Activated CD8-positive, alpha-beta memory T cell treated with anti-CD3 and anti-CD28 coated beads, Interleukin-2, amount 50 U/mL, for 48 hours (primary cell): ENCODE results near the gene CST3.
"Not testable (repeated sequence)": the region's sequence is repeated elsewhere in the genome, so short reads cannot be mapped to it uniquely, and the experiment has no call there.

Experiments
- DNase-seq: peaks from one replicate; pipeline ENCODE4 v3.0.0-alpha.2; 2020

CST3 gene

DNA sequence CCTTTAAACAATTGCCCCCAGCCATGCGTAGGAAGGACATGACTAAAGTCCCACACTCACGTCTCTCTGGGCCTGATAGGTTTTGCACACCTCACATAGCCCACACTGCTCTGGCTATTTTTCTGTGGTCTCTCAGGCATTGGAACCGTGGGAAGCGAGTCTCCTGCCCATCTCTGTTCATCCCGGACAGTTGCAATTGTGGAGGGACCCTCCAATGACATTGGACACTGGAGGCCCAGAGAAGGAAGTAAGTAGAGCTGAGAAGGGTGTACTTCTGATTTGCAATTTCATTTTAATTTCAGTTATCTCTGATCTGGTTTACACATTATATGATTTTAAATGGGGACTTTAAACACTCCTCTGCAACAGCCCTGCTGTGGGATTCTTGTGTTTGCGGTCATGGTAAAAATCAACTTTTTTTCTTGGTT is 23.3 kb upstream of the CST3 start:
- no peak for DNase-seq

DNA sequence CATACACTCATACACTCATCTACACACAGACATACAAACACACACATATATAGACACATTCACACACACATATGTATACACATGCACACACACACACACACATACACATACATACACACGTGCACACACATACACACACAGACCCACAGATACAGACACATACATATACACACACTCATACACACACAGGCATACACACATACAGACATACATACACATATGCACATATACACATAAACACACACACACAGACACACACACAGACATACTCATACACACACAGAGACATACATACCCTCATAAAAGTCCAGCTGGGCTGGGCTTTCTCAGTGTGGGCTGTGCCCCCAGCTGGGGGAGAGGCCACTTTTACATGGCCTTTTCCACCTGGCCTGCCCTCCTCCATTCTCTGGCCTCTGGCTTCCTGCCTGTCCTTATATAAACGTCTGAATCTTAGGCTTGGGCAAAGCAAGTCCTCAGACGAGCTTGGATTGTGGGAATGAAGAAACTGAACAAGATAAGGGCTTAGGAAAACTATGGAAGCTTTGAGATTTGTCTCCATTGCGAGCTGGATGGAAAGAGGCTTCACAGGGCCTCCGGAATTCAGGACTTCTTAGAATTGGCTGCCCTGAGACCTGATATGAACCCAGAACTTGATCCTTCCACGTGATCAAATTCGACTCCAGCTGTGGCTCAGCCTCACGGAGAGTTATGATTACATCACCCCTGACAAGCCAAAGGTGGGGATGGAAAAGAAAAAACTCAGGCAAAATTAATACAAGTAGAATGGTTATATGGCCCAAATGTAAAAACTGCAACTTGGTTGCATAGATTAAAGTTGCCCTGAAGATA is 22.5 kb upstream of the CST3 start:
- DNase-seq: no peak

DNA sequence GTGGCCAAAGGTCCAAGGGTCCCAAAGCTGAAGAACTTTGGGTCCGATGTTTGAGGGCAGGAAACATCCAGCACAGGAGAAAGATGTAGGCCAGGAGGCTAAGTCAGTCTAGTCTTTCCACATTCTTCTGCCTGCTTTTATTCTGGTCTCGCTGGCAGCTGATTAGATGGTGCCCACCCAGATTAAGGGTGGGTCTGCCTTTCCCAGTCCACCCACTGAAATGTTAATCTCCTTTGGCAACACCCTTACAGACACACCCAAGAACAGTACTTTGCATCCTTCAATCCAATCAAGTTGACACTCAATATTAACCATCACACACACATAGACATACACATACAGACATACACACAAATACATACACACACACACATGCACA is 21.8 kb upstream of the CST3 start:
- DNase-seq: not testable (repeated sequence)

DNA sequence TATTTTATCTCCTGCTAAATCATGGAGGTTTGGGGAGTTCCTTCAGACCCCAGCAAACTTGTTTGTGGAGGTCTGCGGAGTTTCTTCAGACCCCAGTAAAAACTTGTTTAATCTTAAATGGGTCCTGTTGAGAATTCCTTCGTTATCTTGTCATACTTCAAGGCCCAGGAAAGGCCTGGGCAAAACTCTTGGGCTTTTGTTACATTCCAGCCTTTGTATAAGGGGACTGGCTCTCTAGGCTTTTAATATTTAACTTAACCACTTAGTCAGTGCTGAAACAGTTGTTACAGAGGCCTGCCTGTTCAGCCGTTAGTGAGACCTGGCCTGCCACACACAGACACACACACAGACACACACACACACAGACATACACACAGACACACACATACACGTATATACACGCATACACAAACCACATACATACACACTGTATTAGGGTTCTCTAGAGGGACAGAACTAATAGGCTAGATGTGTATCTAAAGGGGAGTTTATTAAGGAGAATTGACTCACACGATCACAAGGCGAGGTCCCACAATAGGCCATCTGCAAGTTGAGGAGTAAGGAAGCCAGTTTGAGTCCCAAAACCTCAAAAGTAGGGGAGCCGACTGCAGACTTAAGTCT is 21.3 kb upstream of the CST3 start:
- DNase-seq: no peak

DNA sequence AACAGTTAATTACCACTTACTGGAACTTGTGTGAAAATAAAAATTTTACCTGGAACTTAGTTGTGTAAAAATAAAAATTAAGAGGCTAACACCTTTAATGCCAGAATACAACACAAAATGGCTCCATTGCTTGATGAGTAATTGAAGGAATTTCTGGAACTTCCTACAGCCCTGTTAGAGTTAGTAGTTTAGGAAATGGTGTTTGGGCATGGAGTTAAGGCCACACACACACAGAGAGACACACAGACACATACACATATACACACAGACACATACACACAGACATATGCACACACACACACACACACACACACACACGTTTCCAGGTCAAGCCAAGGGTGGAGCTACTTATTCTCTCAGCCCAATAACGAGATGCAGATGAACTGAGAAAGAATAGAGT is 20.6 kb upstream of the CST3 start:
- no peak for DNase-seq

DNA sequence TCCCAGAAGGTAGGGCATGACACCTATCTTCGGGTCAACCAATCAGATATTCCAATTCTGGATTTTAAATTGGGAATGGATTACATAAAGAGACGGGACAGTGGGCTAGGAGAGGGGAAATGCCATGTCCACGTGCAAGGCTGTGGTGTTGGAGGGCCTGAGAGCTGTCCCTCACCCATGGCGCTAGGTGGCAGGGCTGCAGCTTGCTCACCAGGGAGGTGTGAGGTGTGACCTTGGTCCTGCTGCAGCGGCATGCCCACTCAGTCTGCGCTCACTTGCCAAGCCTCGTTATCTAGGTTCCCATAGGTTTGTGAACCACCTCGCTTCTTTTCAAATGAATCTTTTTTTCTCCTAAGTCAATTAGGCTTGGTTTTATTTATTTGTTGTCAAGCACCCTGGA is 19.4 kb upstream of the CST3 start:
- no peak for DNase-seq

DNA sequence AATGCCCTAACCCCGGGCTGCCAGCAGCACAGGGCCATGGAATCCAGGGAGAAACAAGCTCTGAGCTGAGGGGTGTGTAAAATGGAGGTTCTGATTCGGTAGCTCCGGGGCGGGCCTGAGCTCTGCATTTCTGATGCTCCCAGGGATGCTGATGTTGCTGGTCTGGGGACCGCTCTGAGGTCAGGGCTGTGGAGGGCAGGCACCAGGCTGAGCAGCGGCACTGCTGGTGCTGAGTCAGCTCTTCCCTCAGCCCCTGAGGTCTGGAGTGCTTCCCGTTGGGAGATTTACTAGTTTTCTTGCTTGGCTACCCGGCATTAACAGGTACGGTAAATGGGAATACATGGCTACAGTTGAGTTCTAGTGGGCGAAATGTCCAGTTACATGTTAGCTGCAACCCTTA is 18.6 kb upstream of the CST3 start:
- DNase-seq: no peak

DNA sequence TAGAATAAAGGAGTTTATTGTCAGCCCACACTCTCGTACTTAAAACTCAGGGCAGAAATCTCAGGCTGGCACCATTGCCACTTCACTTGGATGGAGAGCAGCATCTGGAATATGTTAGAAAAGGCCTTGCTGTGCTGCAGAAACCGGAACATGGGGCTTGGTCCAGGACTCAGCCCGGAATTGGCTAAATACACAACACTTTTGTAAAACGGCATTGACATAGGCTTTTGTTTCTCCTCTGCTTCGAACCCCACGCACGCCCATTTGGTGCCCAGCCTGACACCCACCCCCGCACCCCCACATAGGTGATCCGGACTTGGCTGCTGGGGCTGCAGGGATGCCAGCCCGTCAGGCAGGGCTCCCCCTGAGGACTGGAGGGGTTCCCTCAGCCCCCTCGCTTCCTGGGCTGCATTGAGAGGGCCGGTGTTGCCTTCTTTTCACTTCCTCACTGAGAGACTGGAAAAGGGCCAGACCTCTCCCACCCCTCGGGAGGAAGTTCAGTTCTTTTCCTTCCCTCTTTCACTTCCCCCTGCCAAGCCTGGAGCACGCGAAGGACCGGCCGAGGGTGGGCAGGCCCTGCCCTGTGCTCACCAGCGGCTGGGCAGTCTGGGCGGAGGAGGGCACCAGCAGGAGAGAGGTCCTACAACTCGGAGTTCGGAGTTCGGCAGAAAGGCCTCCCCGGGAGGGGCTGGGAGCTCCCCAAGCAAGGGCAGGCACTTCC is 17.9 kb upstream of the CST3 start:
- DNase-seq: no peak

DNA sequence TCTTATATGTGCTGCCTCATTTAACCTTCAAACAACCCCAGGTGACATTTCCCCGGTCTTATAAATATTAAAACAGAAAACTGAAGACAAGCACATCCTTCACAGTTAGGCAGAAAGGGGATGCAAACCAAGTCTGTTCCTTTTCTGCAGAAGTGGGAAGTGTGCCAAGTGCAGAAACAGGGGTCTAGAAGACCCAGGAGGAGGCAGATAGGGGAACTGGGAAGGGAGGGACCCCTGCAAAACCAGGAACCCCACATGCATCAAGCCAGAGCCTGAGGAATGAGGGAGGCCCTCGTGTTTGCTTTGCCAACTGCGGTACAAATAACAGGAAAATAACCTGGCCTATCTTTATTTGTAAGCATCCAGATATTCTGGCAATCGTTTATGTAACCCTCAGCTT is 17.0 kb upstream of the CST3 start:
- no peak for DNase-seq

DNA sequence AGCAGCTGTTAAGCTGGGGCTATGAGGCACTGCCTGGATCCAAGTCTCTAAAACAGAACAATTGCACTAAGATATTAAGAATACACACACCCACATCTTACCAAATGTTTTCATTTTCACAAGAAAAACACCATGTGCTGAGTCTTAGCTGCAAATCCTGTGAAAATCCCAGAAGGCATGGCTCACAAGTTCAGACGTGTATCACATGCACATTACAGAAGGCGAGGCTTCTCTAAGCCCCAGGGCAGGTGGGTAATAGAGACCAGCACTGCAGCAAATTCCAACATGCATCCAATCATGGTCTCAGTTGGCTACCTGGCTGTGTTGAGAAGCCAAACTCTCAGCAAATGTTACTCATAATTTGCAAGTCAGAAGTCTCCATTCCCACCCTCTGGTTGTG is 16.2 kb upstream of the CST3 start:
- DNase-seq: no peak

DNA sequence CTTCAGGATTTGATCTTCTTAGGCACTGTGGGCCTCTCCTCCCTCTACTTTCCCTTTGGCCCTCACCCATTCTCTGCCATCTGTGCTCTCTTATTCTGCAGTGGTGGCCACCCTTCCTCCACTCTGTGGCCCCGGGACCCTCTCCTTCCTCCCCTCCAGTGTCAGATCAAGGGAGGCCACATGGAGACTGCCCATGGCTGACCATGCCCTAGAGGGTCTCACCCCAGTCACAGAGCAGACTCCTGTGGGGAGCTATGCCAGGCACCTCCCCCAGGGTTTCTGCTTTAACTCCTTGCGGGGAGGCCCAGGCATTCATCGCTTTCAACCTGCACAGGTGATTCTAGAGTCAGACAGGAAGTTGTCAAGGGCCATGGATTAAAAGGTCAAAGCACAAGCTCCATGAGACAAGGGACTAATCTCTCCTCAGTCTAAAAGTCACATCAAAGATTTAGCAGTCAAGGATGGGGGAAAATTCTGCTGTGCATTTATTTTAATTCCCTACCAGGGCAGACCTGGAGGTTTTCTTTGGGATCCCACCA is 15.7 kb upstream of the CST3 start:
- no peak for DNase-seq

DNA sequence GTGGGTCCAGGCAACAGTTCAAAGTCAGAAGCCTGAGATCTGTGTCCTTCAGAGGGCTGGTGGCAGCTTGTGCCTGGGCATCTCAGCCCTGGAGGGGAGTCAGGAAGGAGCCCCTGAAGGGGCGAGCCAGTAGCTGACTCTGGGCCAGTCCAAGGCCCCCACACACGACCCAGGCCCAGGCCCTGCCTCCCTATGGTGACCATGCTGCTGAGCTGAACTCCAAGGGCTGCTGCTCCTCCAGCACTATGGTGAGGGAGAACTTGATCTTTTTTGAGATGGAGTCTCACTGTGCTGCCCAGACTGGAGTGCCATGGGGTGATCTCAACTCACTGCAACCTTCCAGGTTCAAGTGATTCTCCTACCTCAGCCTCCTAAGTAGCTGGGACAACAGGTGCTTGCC is 15.2 kb upstream of the CST3 start:
- DNase-seq: no peak

DNA sequence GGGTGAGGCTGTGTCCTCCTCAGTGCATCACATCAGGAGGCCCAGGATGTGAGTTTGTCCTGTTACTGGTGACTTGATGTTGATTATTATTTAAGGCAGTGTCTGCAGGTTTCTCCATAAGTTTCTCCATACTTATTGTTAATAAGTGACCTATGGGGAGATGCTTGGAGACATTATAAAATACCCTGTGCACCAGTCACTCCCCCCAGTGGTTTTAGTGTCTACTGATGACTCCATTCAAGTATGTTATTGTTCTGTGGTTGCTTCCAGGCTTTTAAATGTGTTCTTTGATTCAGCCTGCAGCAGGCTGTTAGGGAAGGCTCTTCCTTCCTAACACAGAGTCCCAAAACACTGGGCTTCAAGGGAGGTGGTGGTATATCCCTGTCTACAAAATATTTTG is 14.6 kb upstream of the CST3 start:
- DNase-seq: no peak

DNA sequence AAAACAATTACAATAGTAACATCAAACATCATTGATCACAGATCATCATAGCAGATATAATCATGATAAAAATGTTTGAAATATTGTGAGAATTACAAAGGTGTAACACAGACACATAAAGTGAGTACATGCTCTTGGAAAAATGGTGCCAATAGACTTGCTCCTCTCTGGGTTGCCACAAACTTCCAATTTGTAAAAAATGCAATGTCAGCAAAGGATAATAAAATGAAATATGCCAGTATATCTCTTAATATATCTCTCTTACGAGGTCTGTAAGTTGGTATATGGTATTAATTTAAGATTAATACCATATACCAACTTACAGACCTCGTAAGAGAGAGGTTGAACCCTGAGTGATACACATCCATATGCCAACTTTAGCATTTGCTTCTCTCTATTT is 13.4 kb upstream of the CST3 start:
- no peak for DNase-seq

DNA sequence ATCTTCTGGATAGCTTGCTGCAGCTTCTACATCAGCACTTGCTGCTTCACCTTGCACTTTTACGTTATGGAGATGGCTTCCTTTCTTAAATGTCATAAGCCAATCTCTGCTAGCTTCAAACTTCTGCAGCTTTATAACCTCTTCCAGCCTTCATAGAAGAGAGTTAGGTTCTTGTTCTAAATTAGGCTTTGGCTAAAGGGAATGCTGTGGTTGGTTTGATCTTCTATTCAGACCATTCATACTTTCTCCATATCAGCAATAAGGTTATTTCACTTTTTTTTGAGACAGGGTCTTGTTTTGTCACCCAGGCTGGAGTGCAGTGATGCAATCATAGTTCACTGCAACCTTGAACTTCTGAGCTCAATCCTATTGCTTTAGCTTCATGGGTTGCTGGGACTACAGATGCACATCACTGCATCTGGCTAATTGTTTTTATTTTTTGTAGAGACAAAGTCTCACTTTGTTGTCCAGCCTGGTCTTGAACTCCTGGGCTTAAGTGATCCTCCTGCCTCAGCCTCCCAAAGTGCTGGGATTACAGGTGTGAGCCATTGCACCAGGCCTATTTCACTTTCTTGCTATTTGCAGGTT is 12.2 kb upstream of the CST3 start:
- DNase-seq: no peak

DNA sequence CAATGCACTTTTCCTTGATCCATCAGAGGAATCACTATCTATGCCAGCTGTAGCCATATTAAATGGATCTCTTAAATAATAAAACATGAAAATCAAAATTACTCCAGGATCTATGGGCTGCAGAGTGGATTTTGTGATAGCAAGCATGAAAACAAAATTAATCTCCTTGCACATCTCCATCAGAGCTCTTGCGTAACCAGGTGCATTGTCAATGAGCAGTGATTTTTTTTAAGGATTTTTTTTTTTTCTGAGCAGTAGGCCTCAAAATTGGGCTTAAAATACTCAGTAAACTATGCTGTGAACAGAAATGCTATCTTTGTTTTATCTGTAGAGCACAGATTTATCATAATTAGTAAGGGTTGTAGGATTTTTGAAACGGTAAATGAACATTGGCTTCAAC is 11.5 kb upstream of the CST3 start:
- DNase-seq: no peak

DNA sequence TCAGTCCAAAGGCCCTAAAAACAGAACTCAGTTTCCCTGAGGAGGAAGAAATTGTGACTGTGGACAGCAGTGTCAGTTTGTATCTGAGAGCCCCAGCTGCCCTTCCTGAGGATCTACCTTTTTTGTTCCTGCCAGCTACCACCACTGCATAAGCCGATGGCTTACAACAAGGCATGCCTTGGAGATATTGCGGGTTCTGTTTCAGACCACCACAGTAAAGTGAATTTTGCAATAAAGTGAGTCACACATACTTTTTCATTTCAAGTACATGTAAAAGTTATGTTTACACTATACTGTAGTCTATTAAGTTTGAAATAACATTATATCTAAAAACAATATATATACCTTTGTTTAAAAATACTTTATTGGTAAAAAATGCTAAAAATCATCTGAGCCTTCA is 9.6 kb upstream of the CST3 start:
- DNase-seq: no peak

DNA sequence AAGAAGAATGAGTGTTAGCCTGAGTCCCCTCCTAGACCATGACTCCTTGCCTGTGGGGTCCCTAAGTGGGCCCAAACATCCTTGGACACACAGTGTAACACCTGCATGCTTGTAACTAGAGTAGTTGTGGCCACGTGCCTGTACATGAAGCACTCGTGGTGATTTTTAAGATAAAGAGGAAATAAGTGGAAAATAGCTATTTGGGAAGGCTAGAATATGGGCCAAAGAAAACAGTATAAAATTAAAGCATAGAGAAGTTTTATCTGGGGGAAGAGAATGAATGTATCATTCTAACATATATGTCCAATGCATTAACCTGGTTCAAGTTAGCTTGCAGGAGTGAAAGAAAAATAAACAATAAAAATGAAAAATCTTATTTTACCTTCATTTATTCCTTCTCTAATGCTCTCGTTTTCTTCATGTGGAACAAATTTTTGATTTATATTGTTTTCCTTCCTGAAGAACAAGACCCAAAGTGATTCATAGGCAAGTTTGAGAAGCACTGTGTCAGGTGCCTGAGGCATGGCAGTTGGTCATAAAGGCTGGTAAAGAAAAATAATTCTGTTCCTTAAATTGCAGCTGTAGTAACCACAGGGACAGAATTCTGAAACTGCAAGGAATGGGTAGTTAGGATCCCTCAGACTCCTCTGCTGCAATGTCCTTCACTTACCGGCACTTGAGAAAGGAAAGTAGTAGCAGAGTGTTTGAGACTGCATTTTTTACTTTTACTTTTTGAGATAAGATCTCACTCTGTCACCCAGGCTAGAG is 8.5 kb upstream of the CST3 start:
- no peak for DNase-seq

DNA sequence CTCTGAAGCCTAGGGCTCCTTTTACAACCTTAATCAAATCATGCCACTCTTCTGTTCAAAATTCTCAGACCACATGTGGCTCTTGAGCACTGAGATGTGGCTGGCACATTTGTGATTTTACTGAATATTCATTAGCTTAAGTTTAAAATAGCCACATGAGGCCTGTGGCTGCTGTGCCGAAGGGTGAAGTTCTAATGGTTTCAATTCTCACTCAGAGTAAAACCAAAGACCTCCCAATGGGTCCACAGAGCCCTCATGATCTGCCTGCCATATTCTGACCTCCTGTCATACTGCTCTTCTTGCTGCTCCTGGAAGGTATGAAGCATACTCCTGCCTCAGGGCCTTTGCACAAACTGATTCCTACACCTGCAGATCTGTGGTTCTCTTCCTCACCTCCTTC is 7.8 kb upstream of the CST3 start:
- no peak for DNase-seq

DNA sequence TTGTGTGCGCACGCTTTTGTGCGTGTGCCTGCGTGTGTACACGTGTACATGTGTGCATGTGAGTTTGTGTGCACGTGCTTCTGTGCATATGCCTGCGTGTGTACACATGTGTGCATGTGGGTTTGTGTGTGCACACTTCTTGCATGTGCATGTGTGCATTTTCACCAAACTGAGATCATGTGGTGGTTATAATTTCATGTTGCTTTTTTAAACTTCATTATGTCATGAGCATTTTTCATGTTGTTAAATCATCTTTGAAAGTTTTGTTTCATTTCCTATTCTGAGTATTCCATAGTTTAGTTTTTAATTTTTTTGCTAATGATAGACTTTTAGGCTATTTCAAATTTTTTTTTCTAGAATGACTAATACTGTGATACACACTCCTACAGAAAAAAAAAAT is 6.4 kb upstream of the CST3 start:
- no peak for DNase-seq

DNA sequence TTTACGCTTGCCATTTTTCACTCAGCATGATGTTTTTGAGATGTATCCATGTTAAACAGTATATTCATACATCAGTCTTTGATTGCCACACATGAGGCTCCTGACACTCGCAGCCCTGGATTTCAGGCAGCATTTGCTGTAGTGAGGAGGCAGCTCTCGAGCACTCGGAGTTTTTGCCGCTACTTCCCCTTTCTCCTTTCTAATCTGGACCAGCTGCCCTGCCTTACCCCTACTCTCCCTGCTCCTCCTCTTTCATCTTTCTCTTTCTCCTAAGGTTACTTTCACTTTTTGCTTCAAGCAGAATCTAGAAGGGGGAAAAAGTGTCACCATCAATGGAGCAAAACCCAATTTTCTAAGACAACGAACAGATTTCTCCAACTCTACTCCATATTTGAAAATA is 5.9 kb upstream of the CST3 start:
- no peak for DNase-seq

DNA sequence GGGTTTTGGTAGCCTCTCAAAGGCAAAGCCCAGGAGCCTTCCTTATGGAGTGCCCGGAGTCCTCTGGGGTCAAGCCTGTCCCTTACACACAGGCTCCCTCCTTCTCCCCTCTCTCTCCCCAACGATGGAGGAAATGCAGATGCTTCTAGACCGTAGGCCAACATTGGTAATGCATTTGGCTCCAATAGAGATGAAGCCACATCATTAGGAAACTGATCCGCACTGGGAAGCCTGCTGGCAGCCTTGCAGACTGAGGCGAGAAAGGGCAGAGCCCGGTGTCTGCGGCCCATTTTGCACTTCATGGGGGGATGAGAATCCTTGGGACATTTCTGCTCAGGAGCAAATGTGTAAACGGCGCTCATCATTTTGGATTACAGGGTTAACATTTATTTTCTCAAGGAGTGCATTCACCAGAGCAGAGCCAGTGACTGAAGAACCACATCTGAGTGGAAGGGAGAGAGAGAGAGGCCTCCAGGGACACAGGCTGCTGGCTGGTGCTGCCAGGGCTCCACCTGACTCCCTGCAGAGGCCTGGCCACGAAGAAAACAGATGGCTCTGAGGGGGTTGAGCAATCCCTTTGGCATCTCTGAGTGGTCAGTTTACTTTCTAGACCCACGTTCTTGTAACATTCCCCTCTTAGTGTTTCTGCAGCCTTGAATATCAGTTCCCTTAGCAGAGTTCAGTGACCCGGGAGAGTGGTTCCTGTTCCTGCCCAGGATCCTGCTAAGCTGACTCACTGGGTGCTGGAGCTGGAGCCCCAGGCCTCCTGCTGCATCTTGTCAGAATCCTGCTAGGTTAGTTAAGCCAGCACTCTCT is 4.4 kb upstream of the CST3 start:
- no peak for DNase-seq
